Central memory CD4-positive, alpha-beta T cell (primary cell): ENCODE data around the gene TUB.

Source experiments
- DNase-seq: peaks from one replicate; pipeline ENCODE4 v3.0.0; 2022

The TUB gene

GRCh38 chr11:8069771-8070170 lies 11.2 kb upstream of the TUB start:
- DNase-seq, result no peak

GRCh38 chr11:8070417-8071115 lies 10.4 kb upstream of the TUB start:
- no peak for DNase-seq

- DNase-seq, result no peak
These were observed 9.1 kb upstream of the TUB start for GRCh38 chr11:8071616-8072581.

GRCh38 chr11:8075119-8075726 lies 5.8 kb upstream of the TUB start:
- no peak for DNase-seq

- no peak for DNase-seq
These were observed 1.8 kb upstream of the TUB start for GRCh38 chr11:8079111-8079675.

- DNase-seq, result no peak
These were observed 841 bp upstream of the TUB start for GRCh38 chr11:8080069-8080670.

GRCh38 chr11:8081591-8082250 lies 710 bp downstream of the TUB start:
- DNase-seq, result no peak

- DNase-seq, result no peak
These were observed 1.5 kb downstream of the TUB start for GRCh38 chr11:8082391-8083087.

- no peak for DNase-seq
These were observed 2.0 kb downstream of the TUB start for GRCh38 chr11:8083088-8083395.

GRCh38 chr11:8083871-8084281 lies 2.9 kb downstream of the TUB start:
- DNase-seq, result no peak

- no peak for DNase-seq
These were observed 3.3 kb downstream of the TUB start for GRCh38 chr11:8084352-8084751.

- DNase-seq, result no peak
These were observed 4.1 kb downstream of the TUB start for GRCh38 chr11:8085011-8085645.

GRCh38 chr11:8086001-8086479 lies 5.0 kb downstream of the TUB start:
- no peak for DNase-seq

- no peak for DNase-seq
These were observed 5.6 kb downstream of the TUB start for GRCh38 chr11:8086571-8086970.

GRCh38 chr11:8087185-8087584 lies 6.2 kb downstream of the TUB start:
- DNase-seq, result no peak

GRCh38 chr11:8087756-8088155 lies 6.7 kb downstream of the TUB start:
- DNase-seq, result no peak

GRCh38 chr11:8089791-8090510 lies 8.9 kb downstream of the TUB start:
- DNase-seq, result no peak

GRCh38 chr11:8090756-8091155 lies 9.7 kb downstream of the TUB start:
- DNase-seq, result no peak

- DNase-seq, result no peak
These were observed 10.7 kb downstream of the TUB start for GRCh38 chr11:8091721-8092120.
